Measurements from ENCODE around the gene BCL6B.
"Not testable (repeated sequence)": the region's sequence is repeated elsewhere in the genome, so short reads cannot be mapped to it uniquely, and the experiment has no call there.

The BCL6B gene

DNA sequence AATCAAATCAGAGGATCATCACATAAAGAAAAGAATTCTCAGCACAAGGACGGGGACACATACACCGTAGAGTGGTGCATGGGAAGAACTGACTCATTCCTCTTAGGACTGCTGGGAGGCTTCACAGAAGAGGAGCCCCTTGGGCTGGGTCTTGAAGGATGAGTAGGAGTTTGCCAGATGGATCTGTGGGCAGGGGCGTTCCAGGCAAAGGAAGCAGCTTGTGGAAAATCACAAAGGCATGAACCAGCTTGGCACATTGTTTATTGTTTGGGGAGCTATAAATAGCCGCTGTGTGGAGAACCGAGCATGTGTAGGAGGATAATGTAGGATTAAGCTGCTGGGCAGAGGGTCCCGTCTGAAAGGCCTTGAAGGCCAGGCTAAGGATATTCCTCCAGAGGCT lies 26.1 kb downstream of the BCL6B start:
- Histone ChIP-seq H3K4me1 (ENCODE audit: control insufficient read depth, low read length) (peaks cover 18% of the 10 kb centered on the region), H3K36me3 (ENCODE audit: control insufficient read depth, low read length) (no peaks in the 10 kb centered on the region), H4K20me1 (ENCODE audit: control insufficient read depth, insufficient read depth, low read depth, low read length) (no peaks in the 10 kb centered on the region), H3K9me3 (ENCODE audit: control insufficient read depth, insufficient read depth, low read length) (no peaks in the 10 kb centered on the region), H3K27ac (ENCODE audit: low read depth, low read length) (no peak overlapping the region), H3K4me3 (ENCODE audit: low read length) (no peak overlapping the region), H3K27me3 (ENCODE audit: control insufficient read depth, low read length) (peaks cover 16% of the 10 kb centered on the region), H3K4me2 (ENCODE audit: low read length) (no peak overlapping the region), H3K9me2 (replicated peaks; ENCODE audit: control insufficient read depth, low read length) (no peaks in the 10 kb centered on the region), H3K79me2 (ENCODE audit: control insufficient read depth, low read length) (no peaks in the 10 kb centered on the region), H3F3A (ENCODE audit: control insufficient read depth, insufficient read depth) (peaks cover 3% of the 10 kb centered on the region; the same call in 1 of the 2 replicates)
- TF ChIP-seq CTCF (IDR thresholded peaks at IDR 0.05; ENCODE audit: low read depth, low read length, poor library complexity, severe bottlenecking), result no peak
- no peak for TF ChIP-seq EZH2phosphoT487 (IDR thresholded peaks at IDR 0.05; ENCODE audit: borderline replicate concordance, low read length)

DNA sequence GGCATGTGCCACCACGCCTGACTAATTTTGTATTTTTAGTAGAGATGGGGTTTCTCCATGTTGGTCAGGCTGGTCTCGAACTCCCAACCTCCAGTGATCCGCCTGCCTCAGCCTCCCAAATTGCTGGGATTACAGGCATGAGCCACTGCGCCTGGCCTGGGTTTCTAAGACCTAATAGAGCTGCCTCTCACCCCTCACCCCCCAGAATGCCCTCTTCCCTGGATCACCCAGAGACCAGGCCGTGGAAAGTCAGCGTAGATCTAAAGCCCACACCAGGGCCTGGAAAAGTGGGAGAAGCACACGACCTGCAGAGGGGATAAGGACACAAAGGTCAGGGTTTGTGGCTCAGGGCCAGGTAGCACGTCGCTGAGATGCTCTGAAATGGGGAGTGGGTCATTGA lies 27.7 kb downstream of the BCL6B start:
- not testable (repeated sequence) for H3K4me2 ChIP-seq (ENCODE audit: low read length); H3K27ac ChIP-seq (ENCODE audit: low read depth, low read length); H3K4me3 ChIP-seq (ENCODE audit: low read length); H3K9me3 ChIP-seq (ENCODE audit: control insufficient read depth, insufficient read depth, low read length); H4K20me1 ChIP-seq (ENCODE audit: control insufficient read depth, insufficient read depth, low read depth, low read length); H3F3A ChIP-seq (ENCODE audit: control insufficient read depth, insufficient read depth); H3K36me3 ChIP-seq (ENCODE audit: control insufficient read depth, low read length); H3K9me2 ChIP-seq (replicated peaks; ENCODE audit: control insufficient read depth, low read length); H3K79me2 ChIP-seq (ENCODE audit: control insufficient read depth, low read length)
- peaks cover 16% of the 10 kb centered on the region for H3K4me1 ChIP-seq (ENCODE audit: control insufficient read depth, low read length)
- peaks cover 10% of the 10 kb centered on the region for H3K27me3 ChIP-seq (ENCODE audit: control insufficient read depth, low read length)

- no peak overlapping the region for H3K4me3 ChIP-seq (ENCODE audit: low read length)
- TF ChIP-seq EZH2phosphoT487 (IDR thresholded peaks at IDR 0.05; ENCODE audit: borderline replicate concordance, low read length), result no peak
- TF ChIP-seq CTCF (IDR thresholded peaks at IDR 0.05; ENCODE audit: low read depth, low read length, poor library complexity, severe bottlenecking), result no peak
- H3K27me3 ChIP-seq (ENCODE audit: control insufficient read depth, low read length), result no peaks in the 10 kb centered on the region
- no peaks in the 10 kb centered on the region for H3K79me2 ChIP-seq (ENCODE audit: control insufficient read depth, low read length)
- H3F3A ChIP-seq (ENCODE audit: control insufficient read depth, insufficient read depth), result no peaks in the 10 kb centered on the region
- no peaks in the 10 kb centered on the region for H3K4me1 ChIP-seq (ENCODE audit: control insufficient read depth, low read length)
- H3K27ac ChIP-seq (ENCODE audit: low read depth, low read length), result no peak overlapping the region
- no peaks in the 10 kb centered on the region for H3K9me2 ChIP-seq (replicated peaks; ENCODE audit: control insufficient read depth, low read length)
- no peaks in the 10 kb centered on the region for H3K9me3 ChIP-seq (ENCODE audit: control insufficient read depth, insufficient read depth, low read length)
- H3K4me2 ChIP-seq (ENCODE audit: low read length), result no peak overlapping the region
- no peaks in the 10 kb centered on the region for H4K20me1 ChIP-seq (ENCODE audit: control insufficient read depth, insufficient read depth, low read depth, low read length)
- H3K36me3 ChIP-seq (ENCODE audit: control insufficient read depth, low read length), result no peaks in the 10 kb centered on the region
These were observed 33.5 kb downstream of the BCL6B start for GRCh38 chr17:7056386-7056785.

- no peaks in the 10 kb centered on the region for H3K36me3 ChIP-seq (ENCODE audit: control insufficient read depth, low read length)
- no peak overlapping the region for H3K4me3 ChIP-seq (ENCODE audit: low read length)
- H3K27ac ChIP-seq (ENCODE audit: low read depth, low read length), result no peak overlapping the region
- H3F3A ChIP-seq (ENCODE audit: control insufficient read depth, insufficient read depth), result no peaks in the 10 kb centered on the region
- H3K4me2 ChIP-seq (ENCODE audit: low read length), result no peak overlapping the region
- no peaks in the 10 kb centered on the region for H4K20me1 ChIP-seq (ENCODE audit: control insufficient read depth, insufficient read depth, low read depth, low read length)
- no peaks in the 10 kb centered on the region for H3K9me3 ChIP-seq (ENCODE audit: control insufficient read depth, insufficient read depth, low read length)
- H3K79me2 ChIP-seq (ENCODE audit: control insufficient read depth, low read length), result no peaks in the 10 kb centered on the region
- TF ChIP-seq CTCF (IDR thresholded peaks at IDR 0.05; ENCODE audit: low read depth, low read length, poor library complexity, severe bottlenecking) (no peak), EZH2phosphoT487 (IDR thresholded peaks at IDR 0.05; ENCODE audit: borderline replicate concordance, low read length) (no peak)
- H3K4me1 ChIP-seq (ENCODE audit: control insufficient read depth, low read length), result no peaks in the 10 kb centered on the region
- H3K27me3 ChIP-seq (ENCODE audit: control insufficient read depth, low read length), result peaks cover 7% of the 10 kb centered on the region; the same call in 1 of the 2 replicates
- H3K9me2 ChIP-seq (replicated peaks; ENCODE audit: control insufficient read depth, low read length), result no peaks in the 10 kb centered on the region
These were observed 36.1 kb downstream of the BCL6B start for GRCh38 chr17:7058831-7059447.

All from DOHH2 (cell line).